Measurements from ENCODE around the gene CFAP107.

GRCh38 chr1:12771186-12771585 is 25.2 kb downstream of the CFAP107 start:
- TF ChIP-seq, protein P1, sequence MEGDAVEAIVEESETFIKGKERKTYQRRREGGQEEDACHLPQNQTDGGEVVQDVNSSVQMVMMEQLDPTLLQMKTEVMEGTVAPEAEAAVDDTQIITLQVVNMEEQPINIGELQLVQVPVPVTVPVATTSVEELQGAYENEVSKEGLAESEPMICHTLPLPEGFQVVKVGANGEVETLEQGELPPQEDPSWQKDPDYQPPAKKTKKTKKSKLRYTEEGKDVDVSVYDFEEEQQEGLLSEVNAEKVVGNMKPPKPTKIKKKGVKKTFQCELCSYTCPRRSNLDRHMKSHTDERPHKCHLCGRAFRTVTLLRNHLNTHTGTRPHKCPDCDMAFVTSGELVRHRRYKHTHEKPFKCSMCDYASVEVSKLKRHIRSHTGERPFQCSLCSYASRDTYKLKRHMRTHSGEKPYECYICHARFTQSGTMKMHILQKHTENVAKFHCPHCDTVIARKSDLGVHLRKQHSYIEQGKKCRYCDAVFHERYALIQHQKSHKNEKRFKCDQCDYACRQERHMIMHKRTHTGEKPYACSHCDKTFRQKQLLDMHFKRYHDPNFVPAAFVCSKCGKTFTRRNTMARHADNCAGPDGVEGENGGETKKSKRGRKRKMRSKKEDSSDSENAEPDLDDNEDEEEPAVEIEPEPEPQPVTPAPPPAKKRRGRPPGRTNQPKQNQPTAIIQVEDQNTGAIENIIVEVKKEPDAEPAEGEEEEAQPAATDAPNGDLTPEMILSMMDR (IDR thresholded peaks at IDR 0.05): no peak
- TF ChIP-seq, protein P2, sequence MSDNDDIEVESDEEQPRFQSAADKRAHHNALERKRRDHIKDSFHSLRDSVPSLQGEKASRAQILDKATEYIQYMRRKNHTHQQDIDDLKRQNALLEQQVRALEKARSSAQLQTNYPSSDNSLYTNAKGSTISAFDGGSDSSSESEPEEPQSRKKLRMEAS (CRISPR knock-in tag; IDR thresholded peaks at IDR 0.05): no peak
- TF ChIP-seq RELA (CRISPR knock-in tag; IDR thresholded peaks at IDR 0.05; ENCODE audit: borderline replicate concordance): no peak
- no peak for TF ChIP-seq ZNF263 (CRISPR knock-in tag; IDR thresholded peaks at IDR 0.05; ENCODE audit: low read depth)
- TF ChIP-seq IRF1 (CRISPR knock-in tag; IDR thresholded peaks at IDR 0.05): no peak
- TF ChIP-seq NR2C2 (CRISPR knock-in tag; IDR thresholded peaks at IDR 0.05): no peak
- TF ChIP-seq ESRRA (CRISPR knock-in tag; IDR thresholded peaks at IDR 0.05; ENCODE audit: borderline replicate concordance): no peak

Data from WTC11 (cell line).